Endometrial microvascular endothelial cells (primary cell): ENCODE data around the gene ERN2. TPM values are rescaled to one million over a fixed set of nuclear protein-coding genes. Genes with fewer than 3 reads are reported as not detected.
"Not testable (repeated sequence)": the region's sequence is repeated elsewhere in the genome, so short reads cannot be mapped to it uniquely, and the experiment has no call there.

Experiments
- in situ Hi-C: cut with HindIII; loops from 2 replicates; pipeline ENCODE4 v1.10.0; 2017; ENCODE audit warnings: low sequenced_read_pairs, low pct_unique_long_range_greater_than_20kb; ENCODE audit errors: inconsistent ontology term
- total RNA-seq: library from RNA; depleted of rRNA; stranded (reverse); fragments of >200 nt; gene quantifications from one replicate; pipeline ENCODE4 v1.2.3, GENCODE V29; 2015; ENCODE audit errors: inconsistent ontology term

Gene ERN2
- not detected for total RNA-seq

DNA sequence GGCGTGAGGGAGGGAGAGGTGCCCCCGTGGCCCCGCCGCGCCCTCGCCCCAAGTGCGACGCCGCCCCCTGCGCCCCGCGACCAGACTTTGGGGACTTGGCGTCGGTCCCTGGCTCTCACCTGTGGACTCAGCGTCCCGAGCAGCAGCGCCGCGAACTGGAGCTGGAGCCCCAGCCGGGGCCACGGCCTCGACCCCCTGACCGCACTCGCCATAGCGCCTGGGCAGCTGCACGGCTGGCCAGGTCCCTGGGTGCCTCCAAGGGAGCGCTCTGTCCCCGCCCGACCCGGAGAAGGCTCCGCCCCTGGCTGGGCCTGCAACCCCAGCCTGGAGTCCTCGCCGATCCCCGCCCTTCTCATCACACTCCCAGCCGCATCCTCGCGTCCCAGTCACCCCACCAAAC, at the start of gene ERN2:
Gene ERN2 (minus strand): TSS at position 247 of the 400 bp plus-strand sequence. CDS start 35 bp downstream, at position 212.
- in situ Hi-C loops = no loop called here

DNA sequence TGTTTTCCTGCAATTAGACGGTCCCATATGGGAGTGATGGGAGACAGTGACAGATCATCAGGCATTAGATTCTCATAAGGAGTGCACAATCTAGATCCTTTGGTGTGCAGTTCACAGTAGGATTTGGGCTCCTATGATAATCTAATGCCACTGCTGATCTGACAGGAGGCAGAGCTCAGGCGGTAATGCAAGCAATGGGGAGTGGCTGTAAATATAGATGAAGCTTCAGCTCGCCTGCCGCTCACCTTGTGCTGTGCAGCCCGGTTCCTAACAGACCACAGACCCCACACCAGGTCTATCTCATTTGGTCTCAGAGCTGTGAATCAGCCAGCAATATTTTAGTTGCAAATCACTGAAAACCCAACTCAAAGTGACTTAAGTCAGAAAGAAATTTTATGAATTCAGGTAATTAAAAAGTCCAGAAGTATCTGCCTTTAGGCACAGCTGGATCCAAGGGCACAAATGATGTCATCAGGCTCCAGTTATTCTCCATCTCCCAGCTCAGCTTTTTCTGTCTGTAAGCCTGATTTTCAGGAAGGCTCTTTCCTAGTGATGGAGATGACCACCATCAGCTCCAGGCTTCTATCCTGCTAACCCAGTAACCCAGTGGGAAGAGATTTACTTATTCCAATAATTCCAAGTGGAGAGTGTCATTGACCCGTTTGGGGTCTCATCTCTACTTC, 45.1 kb upstream of the ERN2 start:
- in situ Hi-C loops = no loop called here

DNA sequence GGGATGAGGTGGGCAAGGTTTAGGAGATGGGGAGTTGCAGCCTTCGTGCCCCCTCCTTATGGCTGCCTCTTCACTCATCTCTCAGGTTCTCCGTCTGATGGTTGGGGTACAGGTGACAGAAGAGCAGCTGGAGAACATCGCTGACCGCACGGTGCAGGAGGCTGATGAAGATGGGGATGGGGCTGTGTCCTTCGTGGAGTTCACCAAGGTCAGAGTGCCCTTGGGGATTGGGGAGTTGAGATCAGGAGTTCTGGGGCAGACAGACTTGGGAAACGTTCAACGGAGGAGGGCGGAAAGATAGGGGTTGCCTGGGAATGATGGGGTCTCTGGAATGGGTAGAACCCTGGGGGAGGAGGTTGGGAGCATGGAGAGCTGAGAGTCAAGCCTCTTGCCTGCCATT, 44.1 kb upstream of the ERN2 start:
- in situ Hi-C loops = no loop called here

DNA sequence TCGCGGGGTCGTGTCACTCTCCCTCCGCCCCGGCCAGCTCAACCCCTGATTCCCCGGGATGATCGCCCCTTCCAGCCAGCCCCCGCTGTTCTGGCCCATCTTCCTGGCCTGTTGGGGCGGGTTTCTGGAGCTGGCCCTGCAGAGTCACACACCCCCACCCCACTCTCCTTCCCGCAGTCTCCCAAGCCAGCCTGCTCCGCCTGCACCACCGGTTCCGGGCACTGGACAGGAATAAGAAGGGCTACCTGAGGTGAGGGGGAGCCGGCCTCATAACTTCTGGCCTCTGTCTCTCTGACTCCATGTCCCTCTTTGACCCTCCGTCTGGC, 42.4 kb upstream of the ERN2 start:
- in situ Hi-C loops = no loop called here

DNA sequence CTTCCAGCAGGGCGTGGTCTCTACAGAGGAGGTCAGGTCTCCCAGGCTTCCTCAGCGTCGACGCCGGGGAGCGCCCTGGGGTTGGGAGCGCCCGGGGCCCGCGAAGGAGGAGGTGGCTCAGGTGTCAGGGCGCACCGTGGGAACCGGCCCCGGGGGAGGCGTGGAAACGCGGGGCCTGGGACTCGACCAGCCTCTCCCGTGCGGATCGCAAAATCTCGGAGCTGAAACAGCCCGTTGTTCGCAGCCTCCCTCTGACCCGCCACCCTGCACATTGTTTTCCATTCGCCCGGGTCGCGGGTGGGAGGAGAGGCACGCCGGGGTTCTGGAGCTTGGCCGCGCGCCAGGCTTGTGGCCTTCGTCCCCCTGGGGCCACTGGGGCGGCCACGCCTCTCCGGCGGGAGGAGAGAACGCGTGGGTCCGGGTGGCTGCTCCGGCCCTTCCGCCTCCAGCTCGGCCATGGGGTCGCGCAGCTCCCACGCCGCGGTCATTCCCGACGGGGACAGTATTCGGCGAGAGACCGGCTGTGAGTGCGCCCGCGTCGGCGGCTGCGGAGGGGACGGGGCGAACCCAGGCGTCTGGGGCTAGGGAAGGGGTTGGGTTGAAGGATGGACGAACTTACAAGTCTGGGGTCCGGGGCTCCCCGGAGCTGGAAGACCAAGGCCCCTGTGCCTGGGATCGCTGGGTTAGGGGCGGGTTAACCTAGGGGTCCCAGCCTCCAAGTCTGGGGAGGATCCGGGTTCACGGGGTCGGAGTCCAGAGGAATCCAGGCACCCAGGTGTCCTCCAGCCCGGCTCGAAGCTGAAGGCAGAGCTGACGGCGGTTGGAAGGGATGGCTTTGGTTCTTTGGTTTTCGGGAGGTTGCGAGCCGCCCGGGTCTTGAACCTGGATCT, 41.8 kb upstream of the ERN2 start, which contains the start of gene CHP2:
Gene CHP2 (plus strand): TSS at position 433 of the 890 bp plus-strand sequence. CDS start 24 bp downstream, at position 457.
- in situ Hi-C loops = no loop called here

DNA sequence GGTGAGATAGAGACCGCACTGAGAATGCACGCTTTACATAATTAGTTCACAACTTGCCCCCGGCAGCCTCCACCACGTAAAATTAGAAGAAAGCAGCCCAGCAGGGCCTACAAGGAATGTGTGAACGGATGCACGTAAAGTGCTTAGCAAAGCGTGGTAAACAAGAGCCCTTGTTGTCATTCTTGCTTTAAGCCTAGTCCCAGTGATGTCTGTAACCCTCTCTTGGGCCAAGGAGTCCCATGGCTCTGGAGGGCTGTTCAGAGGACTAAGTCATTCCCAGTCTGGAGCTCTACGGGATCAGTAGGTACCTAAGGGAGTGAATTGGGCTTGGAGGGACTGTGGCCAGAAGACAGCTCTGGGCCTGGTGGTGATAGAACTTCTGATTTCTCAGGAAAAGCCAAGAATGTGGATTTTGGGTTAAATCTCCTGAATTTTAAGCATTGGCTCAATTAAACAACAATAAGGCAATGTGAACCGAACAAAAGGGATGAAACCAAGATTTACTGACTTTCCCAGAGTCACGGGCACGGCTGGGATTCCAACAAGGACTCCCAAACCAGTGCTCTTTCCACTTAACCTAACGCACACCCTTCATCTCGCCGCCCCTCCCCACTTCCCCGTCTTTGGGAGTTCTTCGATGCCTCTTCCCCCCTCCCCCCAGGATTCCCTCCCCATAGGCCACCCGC, 41.0 kb upstream of the ERN2 start:
- in situ Hi-C loops = no loop called here

DNA sequence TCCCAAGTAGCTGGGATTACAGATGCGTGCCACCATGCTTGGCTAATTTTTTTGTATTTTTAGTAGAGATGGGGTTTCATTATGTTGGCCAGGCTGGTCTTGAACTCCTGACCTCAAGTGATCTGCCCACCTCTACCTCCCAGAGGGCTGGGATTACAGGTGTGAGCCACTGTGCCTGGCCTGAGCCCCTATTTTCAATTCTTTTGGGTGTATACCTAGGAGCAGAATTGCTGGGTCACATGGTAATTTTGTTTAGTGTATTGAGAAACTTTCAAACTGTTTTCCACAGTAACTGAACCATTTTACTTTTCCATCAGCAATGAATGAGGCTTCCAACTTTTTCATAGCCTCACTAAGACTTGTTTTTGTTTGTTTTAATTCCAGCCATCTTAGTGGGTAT, 38.0 kb upstream of the ERN2 start:
- in situ Hi-C loops = not testable (repeated sequence)

DNA sequence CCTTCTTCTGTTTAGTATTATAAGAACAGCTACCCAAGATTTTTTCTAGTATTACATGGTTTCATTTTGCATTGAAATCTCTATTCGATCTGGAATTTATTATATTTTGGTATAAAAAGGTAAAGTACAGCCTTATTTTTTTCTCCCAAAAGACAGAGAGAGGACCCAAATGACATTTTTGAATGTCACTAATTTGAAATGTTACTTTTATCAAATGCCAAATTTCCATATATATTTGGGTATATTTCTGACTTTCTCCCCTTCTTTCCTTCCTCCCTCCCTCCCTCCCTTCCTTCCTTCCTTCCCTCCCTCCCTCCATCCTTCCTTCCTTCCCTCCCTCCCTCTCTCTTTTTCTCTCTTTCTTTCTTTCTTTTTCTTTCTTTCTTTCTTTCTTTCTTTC, 35.6 kb upstream of the ERN2 start:
- in situ Hi-C loops = no loop called here

DNA sequence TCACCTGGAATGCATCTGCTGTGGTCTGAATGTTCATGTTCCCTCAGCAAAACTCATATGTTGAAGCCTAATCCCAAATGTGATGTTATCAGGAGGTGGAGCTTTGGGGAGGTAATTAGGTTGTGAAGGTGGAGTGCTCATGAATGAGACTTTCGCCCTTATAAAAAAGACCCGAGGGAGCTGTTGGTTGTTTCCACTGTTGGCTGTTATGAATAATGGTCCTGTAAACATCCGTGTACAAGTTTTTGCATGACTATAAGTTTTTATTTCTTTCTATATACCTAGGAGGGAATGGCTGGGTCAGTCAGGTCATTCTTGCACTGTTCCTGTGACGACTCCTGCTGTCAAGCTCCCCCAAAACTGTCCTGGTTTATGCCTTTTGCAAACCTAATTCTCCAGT, 32.2 kb upstream of the ERN2 start:
- in situ Hi-C loops = no loop called here

DNA sequence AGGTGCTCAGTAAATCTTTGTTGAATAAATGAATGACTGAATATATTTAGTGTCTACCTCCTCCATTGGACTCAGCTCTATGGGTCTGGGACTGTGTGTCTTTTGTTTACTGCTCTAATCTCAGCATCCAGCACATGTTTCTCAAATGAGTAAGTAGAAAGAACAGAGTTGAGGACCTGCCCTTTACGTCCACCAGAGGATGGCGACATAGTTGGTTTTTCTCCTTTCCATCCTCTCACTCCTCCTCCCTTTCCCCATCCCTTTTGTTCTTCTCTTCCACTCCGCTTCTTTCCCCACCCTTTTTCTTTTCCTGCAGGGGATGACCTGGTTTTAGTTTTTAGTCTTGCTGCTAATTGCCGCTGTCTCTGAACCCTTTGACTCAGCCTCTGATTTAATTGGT, 29.7 kb upstream of the ERN2 start:
- in situ Hi-C loops = no loop called here

DNA sequence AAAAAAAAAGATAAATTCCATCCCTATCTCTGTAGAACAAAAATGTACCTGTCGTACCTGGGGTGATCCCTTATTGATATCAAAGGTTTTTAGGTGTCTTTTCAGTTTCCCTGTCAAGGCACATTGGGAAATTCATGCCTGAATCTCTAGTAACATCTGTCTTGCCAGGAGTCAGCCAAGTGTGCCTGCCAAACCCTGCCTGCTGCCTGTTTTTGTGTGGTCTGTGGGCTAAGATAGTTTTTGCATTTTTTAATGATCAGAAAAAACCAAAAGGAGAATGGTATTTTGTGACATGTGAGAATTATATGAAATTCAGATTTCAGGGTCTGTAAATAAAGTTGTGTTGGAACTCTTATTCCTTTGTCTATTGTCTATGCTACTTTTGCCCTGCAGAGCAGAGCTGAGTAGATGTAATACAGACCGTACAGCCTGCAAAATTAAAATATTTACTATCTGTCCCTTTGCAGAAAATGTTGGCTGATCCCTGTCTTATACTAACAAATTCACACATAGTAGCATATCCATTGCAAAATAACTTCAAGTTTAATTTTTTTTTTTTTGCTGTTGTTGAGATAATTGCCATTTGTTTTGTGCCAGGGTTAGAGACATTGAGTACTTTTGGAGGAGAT, 28.8 kb upstream of the ERN2 start:
- in situ Hi-C loops = no loop called here

DNA sequence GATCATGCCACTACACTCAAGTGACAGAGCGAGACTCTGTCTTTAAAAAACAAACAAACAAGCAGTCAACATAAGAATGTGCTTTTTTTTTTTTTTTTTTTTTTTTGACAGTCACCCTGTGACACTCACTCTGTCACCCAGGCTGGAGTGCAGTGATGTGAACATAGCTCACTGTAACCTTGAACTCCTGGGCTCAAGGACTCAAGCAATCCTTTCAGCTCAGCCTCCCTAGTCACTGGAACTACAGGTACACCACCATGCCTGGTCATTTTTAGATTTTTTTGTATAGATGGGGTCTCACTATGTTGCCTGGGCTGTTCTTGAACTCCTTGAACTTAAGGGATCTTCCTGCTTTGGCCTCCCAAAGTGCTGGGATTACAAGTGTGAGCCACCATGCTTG, 26.5 kb upstream of the ERN2 start:
- in situ Hi-C loops = no loop called here

DNA sequence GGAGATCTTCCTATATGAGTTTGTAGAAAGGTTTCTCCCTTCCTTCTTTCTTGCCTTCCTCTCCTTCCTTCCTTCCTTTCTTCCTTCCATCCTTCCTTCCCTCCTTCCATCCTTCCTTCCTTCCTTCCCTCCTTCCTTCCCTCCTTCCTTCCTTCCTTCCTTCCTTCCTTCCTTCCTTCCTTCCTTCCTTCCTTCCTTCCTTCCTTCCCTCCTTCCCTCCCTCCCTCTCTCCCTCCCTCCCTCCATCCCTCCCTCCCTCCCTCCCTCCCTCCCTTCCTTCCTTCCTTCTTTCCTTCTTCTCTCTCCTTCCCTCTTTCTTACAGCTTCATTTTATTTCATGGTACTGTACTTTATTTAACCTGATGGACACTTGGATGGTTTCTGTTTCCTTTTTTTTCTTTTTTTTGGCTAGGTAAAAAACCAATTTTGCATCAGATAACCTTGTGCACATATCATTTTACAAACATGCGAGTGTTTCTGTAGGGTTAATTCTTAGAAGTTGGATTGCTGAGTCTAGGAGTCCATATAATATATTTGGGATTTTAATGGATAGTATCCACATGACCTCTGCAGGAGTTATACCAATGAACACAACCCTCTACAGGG, 24.5 kb upstream of the ERN2 start:
- in situ Hi-C loops = not testable (repeated sequence)

DNA sequence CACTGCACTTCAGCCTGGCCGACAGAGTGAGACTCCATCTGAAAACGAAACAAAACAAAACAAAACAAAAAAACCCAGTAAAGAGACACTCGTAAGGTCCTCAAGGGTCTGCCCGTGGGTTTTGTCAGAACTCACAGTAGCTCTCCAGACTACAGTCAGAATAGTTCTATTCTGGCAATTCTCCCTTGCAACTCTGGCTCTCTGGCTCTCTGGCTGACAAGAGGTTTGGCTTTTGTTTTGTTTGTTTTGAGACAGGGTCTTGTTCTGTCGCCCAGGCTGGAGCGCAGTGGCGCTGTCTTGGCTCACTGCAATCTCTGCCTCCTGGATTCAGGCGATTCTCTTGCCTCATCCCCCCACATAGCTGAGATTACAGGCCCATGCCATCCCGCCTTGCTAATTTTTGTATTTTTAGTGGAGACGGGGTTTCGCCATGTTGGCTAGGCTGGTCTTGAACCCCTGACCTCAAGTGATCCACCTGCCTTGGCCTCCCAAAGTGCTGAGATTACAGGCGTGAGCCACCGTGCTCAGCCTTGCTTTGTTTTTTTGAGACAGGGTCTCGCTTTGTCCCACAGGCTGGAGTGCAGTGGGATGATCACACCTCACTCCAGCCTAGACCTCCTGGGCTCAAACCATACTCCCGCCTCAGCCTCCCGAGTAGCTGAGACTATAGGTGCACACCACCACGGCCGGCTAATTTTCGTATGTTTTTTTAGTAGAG, 21.3 kb upstream of the ERN2 start:
- in situ Hi-C loops = no loop called here

DNA sequence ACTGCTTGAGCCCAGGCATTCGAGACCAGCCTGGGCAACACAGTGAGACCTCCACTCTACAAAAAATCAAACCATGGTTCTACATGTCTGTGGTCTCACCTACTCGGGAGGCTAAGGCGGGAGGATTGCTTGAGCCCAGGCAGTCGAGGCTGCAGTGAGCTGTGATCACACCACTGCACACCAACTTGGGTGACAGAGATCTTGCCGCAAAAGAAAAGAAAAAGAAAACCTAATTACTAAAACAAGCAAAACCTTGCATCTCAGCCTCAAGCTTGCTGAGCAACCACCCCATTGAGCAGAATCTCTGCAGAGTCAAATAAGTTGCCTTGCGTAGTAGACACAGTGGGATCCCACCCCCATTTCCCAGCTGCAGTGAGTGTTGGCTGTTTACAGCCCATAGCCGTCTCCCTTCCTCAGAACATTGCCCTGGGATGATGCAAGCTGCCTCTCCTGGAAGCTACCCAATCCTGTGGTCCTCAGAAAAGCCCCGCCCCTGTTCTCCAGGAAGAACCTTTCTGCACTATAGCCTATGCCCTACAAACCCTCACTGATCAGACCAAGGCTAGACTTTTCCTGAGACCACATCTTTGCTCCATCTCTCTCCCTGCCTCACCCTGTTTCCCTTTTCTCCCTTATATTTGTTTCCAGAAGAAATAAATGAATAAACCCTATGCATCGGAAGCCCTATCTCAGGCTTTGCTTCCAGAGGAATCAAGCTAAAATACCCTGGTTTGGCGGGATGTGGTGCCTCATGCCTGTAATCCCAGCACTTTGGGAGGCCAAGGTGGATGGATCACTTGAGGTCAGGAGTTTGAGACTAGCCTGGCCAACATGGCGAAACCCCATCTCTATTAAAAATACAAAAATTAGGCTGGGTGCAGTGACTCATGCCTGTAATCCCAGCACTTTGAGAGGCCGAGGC, 16.7 kb upstream of the ERN2 start:
- in situ Hi-C loops = no loop called here

DNA sequence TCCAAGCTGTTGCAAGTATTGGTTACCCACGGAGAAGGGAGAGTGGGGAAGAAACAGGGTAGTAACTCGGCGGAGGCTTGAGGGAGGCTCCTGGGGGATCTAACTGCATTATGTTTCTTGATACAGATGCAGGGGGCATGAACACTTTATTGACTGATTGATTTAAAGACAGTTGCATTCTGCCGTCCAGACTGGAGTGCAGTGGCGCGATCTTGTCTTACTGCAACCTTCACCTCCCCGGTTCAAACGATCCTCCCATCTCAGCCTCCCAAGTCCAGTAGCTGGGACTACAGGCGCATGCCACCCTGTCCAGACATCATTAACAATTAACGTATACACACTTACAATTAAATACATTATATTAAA, 15.1 kb upstream of the ERN2 start:
- in situ Hi-C loops = no loop called here

DNA sequence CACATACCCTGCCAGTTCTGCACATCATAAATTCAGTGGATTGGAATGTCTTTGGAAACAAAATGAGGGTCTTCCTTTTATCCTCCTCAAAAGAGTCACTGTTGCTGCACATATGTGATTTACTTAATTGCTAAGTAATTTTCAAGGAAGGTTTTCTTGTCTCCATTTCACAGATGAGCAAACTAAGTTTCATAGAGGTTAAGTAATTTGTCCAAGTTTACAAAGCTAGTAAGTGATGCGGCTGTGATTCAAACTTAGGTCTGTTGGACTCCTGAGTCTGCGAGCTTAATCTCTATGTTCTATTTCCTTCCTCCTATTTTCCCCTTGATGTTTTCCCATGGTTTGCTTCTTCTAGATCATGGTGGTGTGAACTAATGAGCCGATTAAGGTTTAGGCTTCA, 13.7 kb upstream of the ERN2 start:
- in situ Hi-C loops = no loop called here

DNA sequence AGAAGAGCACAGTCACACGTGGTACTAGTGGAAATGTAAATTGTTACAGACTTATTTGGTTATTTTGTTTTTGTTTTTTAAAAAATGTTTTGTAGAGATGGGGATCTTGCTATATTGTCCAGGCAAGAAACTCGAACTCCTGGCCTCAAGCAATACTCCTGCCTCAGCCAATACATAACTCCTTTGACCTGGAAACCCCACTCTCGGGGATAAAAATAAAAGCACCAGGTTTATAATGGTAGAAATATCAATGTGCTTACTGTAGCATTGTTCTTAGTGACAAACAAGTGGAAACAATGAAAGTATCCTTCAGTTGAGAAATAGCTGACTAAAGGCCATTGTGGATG, 11.7 kb upstream of the ERN2 start:
- in situ Hi-C loops = no loop called here
